GM21529 (cell line): ENCODE results near the gene SLC12A4.
"Not testable (repeated sequence)": the region's sequence is repeated elsewhere in the genome, so short reads cannot be mapped to it uniquely, and the experiment has no call there.

Experiments used
- ATAC-seq: cut with Tn5 transposase; IDR thresholded peaks from one replicate; pipeline ENCODE4 v1.9.1; 2021; ENCODE audit not compliant: unreplicated experiment

Gene SLC12A4

GRCh38 chr16:67988675-67989074 lies 20.2 kb upstream of the SLC12A4 start:
- ATAC-seq: no peak

- ATAC-seq: no peak
Observed at GRCh38 chr16:67987460-67988160, 19.2 kb upstream of the SLC12A4 start.

GRCh38 chr16:67986949-67987348 lies 18.5 kb upstream of the SLC12A4 start:
- ATAC-seq: no peak

GRCh38 chr16:67982011-67982696 lies 13.7 kb upstream of the SLC12A4 start:
- no peak for ATAC-seq

GRCh38 chr16:67979955-67980678 lies 11.7 kb upstream of the SLC12A4 start, which contains the start of gene DPEP3:
DPEP3 (minus strand) TSS chr16:67980499; CDS start chr16:67980380, 119 bp downstream.
- no peak for ATAC-seq

GRCh38 chr16:67977469-67978227 lies 9.2 kb upstream of the SLC12A4 start:
- no peak for ATAC-seq

- no peak for ATAC-seq
Observed at GRCh38 chr16:67977005-67977404, 8.6 kb upstream of the SLC12A4 start.

- ATAC-seq: no peak
Observed at GRCh38 chr16:67976205-67976604, 7.8 kb upstream of the SLC12A4 start.

GRCh38 chr16:67975321-67976105 lies 7.1 kb upstream of the SLC12A4 start:
- no peak for ATAC-seq

GRCh38 chr16:67972285-67972684 lies 3.8 kb upstream of the SLC12A4 start:
- ATAC-seq: not testable (repeated sequence)

- no peak for ATAC-seq
Observed at GRCh38 chr16:67971111-67971510, 2.7 kb upstream of the SLC12A4 start.

GRCh38 chr16:67969254-67970039 lies 1.0 kb upstream of the SLC12A4 start:
- ATAC-seq: no peak

GRCh38 chr16:67967958-67968399 lies 458 bp downstream of the SLC12A4 start:
- ATAC-seq: peak; percentile 27

GRCh38 chr16:67967183-67967957 lies 1.1 kb downstream of the SLC12A4 start:
- ATAC-seq: no peak

- no peak for ATAC-seq
Observed at GRCh38 chr16:67966549-67967182, 1.8 kb downstream of the SLC12A4 start.

- ATAC-seq: no peak
Observed at GRCh38 chr16:67965668-67966548, 2.5 kb downstream of the SLC12A4 start.

- no peak for ATAC-seq
Observed at GRCh38 chr16:67964477-67965131, 3.8 kb downstream of the SLC12A4 start.
